GM15510 (cell line): ENCODE data around the gene PHLDA1.

Experiments
- POLR2A ChIP-seq: IDR thresholded peaks from 3 replicates; pipeline ENCODE4 v1.6.1; 2011; ENCODE audit warnings: borderline replicate concordance; ENCODE audit not compliant: insufficient read length; ENCODE audit errors: extremely low read depth

The PHLDA1 gene

GRCh38 chr12:75990189-75990912, 41.2 kb downstream of the PHLDA1 start:
- no peak for TF ChIP-seq POLR2A

GRCh38 chr12:75986001-75986746, 45.4 kb downstream of the PHLDA1 start:
- TF ChIP-seq POLR2A, result no peak

- no peak for TF ChIP-seq POLR2A
These were observed 46.0 kb downstream of the PHLDA1 start for GRCh38 chr12:75985566-75985965.

- no peak for TF ChIP-seq POLR2A
These were observed 46.9 kb downstream of the PHLDA1 start for GRCh38 chr12:75984577-75985182.

- TF ChIP-seq POLR2A, result no peak
These were observed 48.5 kb downstream of the PHLDA1 start for GRCh38 chr12:75982979-75983660.

- no peak for TF ChIP-seq POLR2A
These were observed 49.4 kb downstream of the PHLDA1 start for GRCh38 chr12:75982169-75982564.

GRCh38 chr12:75981247-75982168, 50.1 kb downstream of the PHLDA1 start:
- no peak for TF ChIP-seq POLR2A

- no peak for TF ChIP-seq POLR2A
These were observed 52.4 kb downstream of the PHLDA1 start for GRCh38 chr12:75979181-75979580.

- no peak for TF ChIP-seq POLR2A
These were observed 52.9 kb downstream of the PHLDA1 start for GRCh38 chr12:75978677-75979076.

GRCh38 chr12:75977952-75978671, 53.5 kb downstream of the PHLDA1 start:
- TF ChIP-seq POLR2A, result no peak

- TF ChIP-seq POLR2A, result no peak
These were observed 54.0 kb downstream of the PHLDA1 start for GRCh38 chr12:75977590-75977951.

- no peak for TF ChIP-seq POLR2A
These were observed 54.7 kb downstream of the PHLDA1 start for GRCh38 chr12:75976913-75977312.

GRCh38 chr12:75976113-75976512, 55.5 kb downstream of the PHLDA1 start:
- TF ChIP-seq POLR2A, result no peak
